ENCODE measurements around the gene GET3.

Gene GET3

GRCh38 chr19:12778905-12779161 lies 41.5 kb downstream of the GET3 start:
- no peaks in the 10 kb centered on the region for H3K79me2 ChIP-seq (ENCODE audit: insufficient read depth, low read length)
- H3K4me3 ChIP-seq (ENCODE audit: insufficient read depth, low read length, poor library complexity, severe bottlenecking) = no peak overlapping the region
- H3K9ac ChIP-seq (ENCODE audit: low read length) = no peak overlapping the region
- no peaks in the 10 kb centered on the region for H3K27me3 ChIP-seq (ENCODE audit: low read length)
- TF ChIP-seq EZH2phosphoT487 (conservative IDR thresholded peaks at IDR 0.05; ENCODE audit: low read length) = no peak
- TF ChIP-seq, protein P1, sequence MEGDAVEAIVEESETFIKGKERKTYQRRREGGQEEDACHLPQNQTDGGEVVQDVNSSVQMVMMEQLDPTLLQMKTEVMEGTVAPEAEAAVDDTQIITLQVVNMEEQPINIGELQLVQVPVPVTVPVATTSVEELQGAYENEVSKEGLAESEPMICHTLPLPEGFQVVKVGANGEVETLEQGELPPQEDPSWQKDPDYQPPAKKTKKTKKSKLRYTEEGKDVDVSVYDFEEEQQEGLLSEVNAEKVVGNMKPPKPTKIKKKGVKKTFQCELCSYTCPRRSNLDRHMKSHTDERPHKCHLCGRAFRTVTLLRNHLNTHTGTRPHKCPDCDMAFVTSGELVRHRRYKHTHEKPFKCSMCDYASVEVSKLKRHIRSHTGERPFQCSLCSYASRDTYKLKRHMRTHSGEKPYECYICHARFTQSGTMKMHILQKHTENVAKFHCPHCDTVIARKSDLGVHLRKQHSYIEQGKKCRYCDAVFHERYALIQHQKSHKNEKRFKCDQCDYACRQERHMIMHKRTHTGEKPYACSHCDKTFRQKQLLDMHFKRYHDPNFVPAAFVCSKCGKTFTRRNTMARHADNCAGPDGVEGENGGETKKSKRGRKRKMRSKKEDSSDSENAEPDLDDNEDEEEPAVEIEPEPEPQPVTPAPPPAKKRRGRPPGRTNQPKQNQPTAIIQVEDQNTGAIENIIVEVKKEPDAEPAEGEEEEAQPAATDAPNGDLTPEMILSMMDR (IDR thresholded peaks at IDR 0.05; ENCODE audit: insufficient read depth, low read length, poor library complexity, severe bottlenecking) = no peak
- no peaks in the 10 kb centered on the region for H3K9me2 ChIP-seq (replicated peaks; ENCODE audit: insufficient read depth, low read length)
- no peaks in the 10 kb centered on the region for H3K9me3 ChIP-seq (ENCODE audit: insufficient read depth, low read length)
- H3K4me2 ChIP-seq (ENCODE audit: low read depth, low read length, poor library complexity, severe bottlenecking) = no peak overlapping the region
- H3K27ac ChIP-seq (ENCODE audit: low read depth, low read length) = no peak overlapping the region
- H2AFZ ChIP-seq (ENCODE audit: low read depth, low read length, severe bottlenecking) = no peak overlapping the region
- no peaks in the 10 kb centered on the region for H4K20me1 ChIP-seq (ENCODE audit: low read depth, low read length)
- H3K36me3 ChIP-seq (ENCODE audit: low read length) = no peaks in the 10 kb centered on the region
- H3F3A ChIP-seq (ENCODE audit: insufficient read depth) = no peaks in the 10 kb centered on the region

DNA sequence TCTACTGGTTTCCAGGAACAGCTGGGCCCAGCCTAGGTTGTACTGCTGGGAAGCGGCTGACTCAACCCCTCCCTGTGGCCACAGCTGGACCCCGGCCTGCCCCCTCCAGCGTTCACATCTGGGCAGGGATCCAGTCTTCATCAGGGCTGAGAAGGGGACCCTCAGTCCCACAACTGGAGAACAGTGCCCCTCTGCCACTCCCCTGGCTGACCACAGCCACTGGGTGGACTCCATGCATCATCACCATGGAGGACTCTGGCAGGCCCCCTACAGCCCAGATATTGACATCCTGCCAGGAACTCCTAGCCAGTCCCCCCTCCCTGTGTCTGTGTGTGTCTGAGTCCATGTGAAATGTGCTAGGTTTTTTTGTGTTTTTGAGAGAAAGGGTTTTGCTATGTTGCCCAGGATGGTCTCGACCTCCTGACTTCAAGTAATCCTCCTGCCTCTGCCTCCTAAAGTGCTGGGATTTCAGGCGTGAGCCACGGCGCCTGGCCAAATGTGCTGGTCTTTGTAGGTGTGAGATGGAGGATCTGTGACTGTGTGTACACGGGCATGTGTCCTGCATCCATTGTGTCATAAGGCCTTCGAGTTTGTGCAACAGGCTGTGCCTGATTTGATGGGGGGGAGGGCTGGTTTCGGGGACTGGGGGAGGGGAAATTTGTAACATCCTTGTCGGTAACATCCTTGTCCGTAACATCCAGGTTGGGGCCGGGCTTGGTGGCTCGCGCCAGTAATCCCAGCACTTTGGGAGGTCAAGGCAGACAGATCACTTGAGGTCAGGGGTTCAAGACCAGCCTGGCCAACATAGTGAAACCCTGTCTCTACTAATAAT lies 42.1 kb downstream of the GET3 start:
- H3K9ac ChIP-seq (ENCODE audit: low read length) = no peak overlapping the region
- no peaks in the 10 kb centered on the region for H3K36me3 ChIP-seq (ENCODE audit: low read length)
- no peaks in the 10 kb centered on the region for H4K20me1 ChIP-seq (ENCODE audit: low read depth, low read length)
- no peaks in the 10 kb centered on the region for H3K79me2 ChIP-seq (ENCODE audit: insufficient read depth, low read length)
- TF ChIP-seq, protein P1 (IDR thresholded peaks at IDR 0.05; ENCODE audit: insufficient read depth, low read length, poor library complexity, severe bottlenecking) = no peak
- no peak for TF ChIP-seq EZH2phosphoT487 (conservative IDR thresholded peaks at IDR 0.05; ENCODE audit: low read length)
- H3K27ac ChIP-seq (ENCODE audit: low read depth, low read length) = no peak overlapping the region
- H3K4me3 ChIP-seq (ENCODE audit: insufficient read depth, low read length, poor library complexity, severe bottlenecking) = no peak overlapping the region
- no peak overlapping the region for H2AFZ ChIP-seq (ENCODE audit: low read depth, low read length, severe bottlenecking)
- H3K9me3 ChIP-seq (ENCODE audit: insufficient read depth, low read length) = no peaks in the 10 kb centered on the region
- H3K9me2 ChIP-seq (replicated peaks; ENCODE audit: insufficient read depth, low read length) = no peaks in the 10 kb centered on the region
- no peaks in the 10 kb centered on the region for H3F3A ChIP-seq (ENCODE audit: insufficient read depth)
- no peaks in the 10 kb centered on the region for H3K27me3 ChIP-seq (ENCODE audit: low read length)
- no peak overlapping the region for H3K4me2 ChIP-seq (ENCODE audit: low read depth, low read length, poor library complexity, severe bottlenecking)

- no peak overlapping the region for H3K27ac ChIP-seq (ENCODE audit: low read depth, low read length)
- no peak overlapping the region for H2AFZ ChIP-seq (ENCODE audit: low read depth, low read length, severe bottlenecking)
Observed at GRCh38 chr19:12782174-12782423, 44.8 kb downstream of the GET3 start.

More at GRCh38 chr19:12782174-12782423, 44.8 kb downstream of the GET3 start:
- H3K9me2 ChIP-seq (replicated peaks; ENCODE audit: insufficient read depth, low read length) = no peaks in the 10 kb centered on the region
- H3F3A ChIP-seq (ENCODE audit: insufficient read depth) = no peaks in the 10 kb centered on the region
- H3K4me2 ChIP-seq (ENCODE audit: low read depth, low read length, poor library complexity, severe bottlenecking) = peak overlapping the region; percentile 34
- no peak overlapping the region for H3K4me3 ChIP-seq (ENCODE audit: insufficient read depth, low read length, poor library complexity, severe bottlenecking)
- H3K36me3 ChIP-seq (ENCODE audit: low read length) = no peaks in the 10 kb centered on the region
- no peaks in the 10 kb centered on the region for H3K9me3 ChIP-seq (ENCODE audit: insufficient read depth, low read length)
- no peaks in the 10 kb centered on the region for H4K20me1 ChIP-seq (ENCODE audit: low read depth, low read length)
- TF ChIP-seq, protein P1 (IDR thresholded peaks at IDR 0.05; ENCODE audit: insufficient read depth, low read length, poor library complexity, severe bottlenecking) = no peak
- no peak for TF ChIP-seq EZH2phosphoT487 (conservative IDR thresholded peaks at IDR 0.05; ENCODE audit: low read length)
- no peak overlapping the region for H3K9ac ChIP-seq (ENCODE audit: low read length)
- H3K27me3 ChIP-seq (ENCODE audit: low read length) = no peaks in the 10 kb centered on the region
- no peaks in the 10 kb centered on the region for H3K79me2 ChIP-seq (ENCODE audit: insufficient read depth, low read length)

Data from SU-DHL-6 (cell line).